HepG2 (cell line): ENCODE measurements around the gene BCO1. TPM values are rescaled to one million over a fixed set of nuclear protein-coding genes. Genes with fewer than 3 reads are reported as not detected.

Source experiments
- BHLHE40 ChIP-seq: IDR thresholded peaks from 2 replicates; pipeline ENCODE4 v1.6.1; 2011; ENCODE audit warnings: low read length, improper control_type of control experiment
- FOXA3 ChIP-seq: IDR thresholded peaks from 2 replicates; pipeline ENCODE4 v1.6.1; 2016; ENCODE audit warnings: missing genetic modification reagents, missing compliant biosample characterization
- HOMEZ ChIP-seq: IDR thresholded peaks from 2 replicates; pipeline ENCODE4 v1.6.1; 2016; ENCODE audit warnings: low read depth
- KAT8 ChIP-seq: IDR thresholded peaks from 2 replicates; pipeline ENCODE4 v1.6.1; 2016; ENCODE audit warnings: missing genetic modification reagents, missing compliant biosample characterization
- MXD4 ChIP-seq: IDR thresholded peaks from 2 replicates; pipeline ENCODE4 v1.6.1; 2016; ENCODE audit warnings: mild to moderate bottlenecking, missing biosample characterization, missing genetic modification reagents
- NR2F6 ChIP-seq, 2 experiments: IDR thresholded peaks; 2 replicates each; pipeline ENCODE4 v1.6.1; 2016; ENCODE audit warnings: antibody characterized with exemption in 1 of 2, mild to moderate bottlenecking in 1 of 2
- PAWR ChIP-seq: sonication (generic); formaldehyde crosslinking; IDR thresholded peaks from 2 replicates; pipeline ENCODE4 v1.4.0; 2020; ENCODE audit warnings: missing genetic modification reagents, mild to moderate bottlenecking, borderline replicate concordance
- PPARG ChIP-seq: conservative IDR thresholded peaks from 2 replicates; pipeline ENCODE4 v1.6.1; 2016; ENCODE audit warnings: missing biosample characterization, missing genetic modification reagents
- RBM22 ChIP-seq: fragments of 200-400 bp; formaldehyde crosslinking; optimal IDR thresholded peaks from 2 replicates; pipeline ENCODE3; 2017; ENCODE audit warnings: mild to moderate bottlenecking, low read length, moderate library complexity
- SAP130 ChIP-seq: IDR thresholded peaks from 2 replicates; pipeline ENCODE4 v1.6.1; 2016; ENCODE audit warnings: low read depth
- SMC3 ChIP-seq: IDR thresholded peaks from 2 replicates; pipeline ENCODE4 v1.6.1; 2011; ENCODE audit warnings: low read length, improper control_type of control experiment
- YEATS2 ChIP-seq: sonication (generic); formaldehyde crosslinking; IDR thresholded peaks from 2 replicates; pipeline ENCODE4 v1.4.0; 2020; ENCODE audit warnings: missing genetic modification reagents, borderline replicate concordance
- ZBTB37 ChIP-seq: sonication (generic); formaldehyde crosslinking; IDR thresholded peaks from 2 replicates; pipeline ENCODE4 v1.4.0; 2020; ENCODE audit warnings: mild to moderate bottlenecking, missing genetic modification reagents
- ZNF225 ChIP-seq: sonication (generic); formaldehyde crosslinking; IDR thresholded peaks from 2 replicates; pipeline ENCODE4 v1.4.0; 2020; ENCODE audit warnings: mild to moderate bottlenecking, missing genetic modification reagents
- polyA plus RNA-seq, 8 experiments: library from polyadenylated mRNA; depleted of rRNA in 3 of 8; stranded (reverse) in 7 of 8; unstranded in 1 of 8; fragments of >200 nt; fragmentation: Illumina TruSeq in 4 of 8; extraction: Trizol in 4 of 8; gene quantifications; 2 replicates each; pipeline versions ENCODE4 v1.2.1 to v1.2.3, GENCODE V29; 2011 to 2016; ENCODE audit warnings: low read depth in 4 of 8, missing spikeins in 1 of 8, mixed read lengths in 1 of 8; ENCODE audit not compliant: insufficient read depth in 1 of 8
- total RNA-seq, 5 experiments: library from RNA; depleted of rRNA; stranded (reverse); fragments of >200 nt; fragmentation: Illumina TruSeq; extraction: Trizol; gene quantifications; 2 replicates each; pipeline ENCODE4 v1.2.3, GENCODE V29; 2016; ENCODE audit warnings: low read depth in 1 of 5
- TF ChIP-seq, protein P1 (sequence below), 2 experiments: IDR thresholded peaks; 2 replicates each; pipeline ENCODE4 v1.6.1; 2011 to 2012; ENCODE audit warnings: low read length in 2 of 2, borderline replicate concordance in 1 of 2, low read depth in 1 of 2, mild to moderate bottlenecking in 1 of 2, moderate library complexity in 1 of 2
- TF ChIP-seq, protein P2 (sequence below): sonication (generic); formaldehyde crosslinking; IDR thresholded peaks from 2 replicates; pipeline ENCODE4 v1.5.1; 2020; ENCODE audit warnings: mild to moderate bottlenecking, missing genetic modification reagents, moderate library complexity
- TF ChIP-seq, protein P3 (sequence below): IDR thresholded peaks from 2 replicates; pipeline ENCODE4 v1.6.1; 2016; ENCODE audit warnings: missing compliant biosample characterization, missing genetic modification reagents, borderline replicate concordance

Gene BCO1
- total and polyA plus RNA-seq, 2 of the 13 experiments (the other 11 are each of a cell fraction or from before 2014, with no cell fraction given), result 0.11 TPM; not detected in 1

DNA sequence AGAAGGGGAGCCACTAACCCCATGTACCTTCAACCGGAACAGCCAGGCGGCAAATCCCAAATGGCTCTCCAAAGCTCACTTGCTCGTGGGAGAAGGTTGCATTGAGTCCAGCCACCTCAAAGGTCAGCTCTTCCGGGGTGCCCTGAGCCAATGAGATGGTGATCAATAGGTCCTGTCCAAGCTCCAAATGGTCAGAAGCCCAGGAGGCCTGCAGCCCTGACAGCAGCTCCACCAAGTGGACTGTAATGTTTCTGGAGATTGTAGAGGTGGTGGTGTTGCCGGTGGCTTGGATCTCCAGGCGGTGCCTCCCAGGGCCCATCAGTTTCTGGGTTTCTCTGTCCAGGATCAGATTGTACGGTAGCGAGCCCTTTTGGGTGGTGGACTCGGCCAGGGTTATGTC is 39.9 kb upstream of the BCO1 start (continued):
- TF ChIP-seq SMC3 (peak; percentile 83), ZBTB37 (no peak), YEATS2 (CRISPR knock-in tag) (0 out of 2 replicates have a peak, but pooled peaks have one; percentile 25), RBM22 (no peak), BHLHE40 (no peak), ZNF225 (no peak), PAWR (CRISPR knock-in tag) (no peak), MXD4 (CRISPR knock-in tag) (no peak), PPARG (CRISPR knock-in tag) (no peak), HOMEZ (CRISPR knock-in tag) (0 out of 2 replicates have a peak, but pooled peaks have one; percentile 33), SAP130 (CRISPR knock-in tag) (peak; percentile 51; the same call in 1 of the 2 replicates), KAT8 (CRISPR knock-in tag) (peak; percentile 51; the same call in 1 of the 2 replicates), FOXA3 (CRISPR knock-in tag) (peak; percentile 30; the same call in 1 of the 2 replicates), NR2F6 (IDR thresholded peaks at IDR 0.05) (no peak), NR2F6 (CRISPR knock-in tag; IDR thresholded peaks at IDR 0.05) (peak; percentile 43)
- TF ChIP-seq, protein P1, sequence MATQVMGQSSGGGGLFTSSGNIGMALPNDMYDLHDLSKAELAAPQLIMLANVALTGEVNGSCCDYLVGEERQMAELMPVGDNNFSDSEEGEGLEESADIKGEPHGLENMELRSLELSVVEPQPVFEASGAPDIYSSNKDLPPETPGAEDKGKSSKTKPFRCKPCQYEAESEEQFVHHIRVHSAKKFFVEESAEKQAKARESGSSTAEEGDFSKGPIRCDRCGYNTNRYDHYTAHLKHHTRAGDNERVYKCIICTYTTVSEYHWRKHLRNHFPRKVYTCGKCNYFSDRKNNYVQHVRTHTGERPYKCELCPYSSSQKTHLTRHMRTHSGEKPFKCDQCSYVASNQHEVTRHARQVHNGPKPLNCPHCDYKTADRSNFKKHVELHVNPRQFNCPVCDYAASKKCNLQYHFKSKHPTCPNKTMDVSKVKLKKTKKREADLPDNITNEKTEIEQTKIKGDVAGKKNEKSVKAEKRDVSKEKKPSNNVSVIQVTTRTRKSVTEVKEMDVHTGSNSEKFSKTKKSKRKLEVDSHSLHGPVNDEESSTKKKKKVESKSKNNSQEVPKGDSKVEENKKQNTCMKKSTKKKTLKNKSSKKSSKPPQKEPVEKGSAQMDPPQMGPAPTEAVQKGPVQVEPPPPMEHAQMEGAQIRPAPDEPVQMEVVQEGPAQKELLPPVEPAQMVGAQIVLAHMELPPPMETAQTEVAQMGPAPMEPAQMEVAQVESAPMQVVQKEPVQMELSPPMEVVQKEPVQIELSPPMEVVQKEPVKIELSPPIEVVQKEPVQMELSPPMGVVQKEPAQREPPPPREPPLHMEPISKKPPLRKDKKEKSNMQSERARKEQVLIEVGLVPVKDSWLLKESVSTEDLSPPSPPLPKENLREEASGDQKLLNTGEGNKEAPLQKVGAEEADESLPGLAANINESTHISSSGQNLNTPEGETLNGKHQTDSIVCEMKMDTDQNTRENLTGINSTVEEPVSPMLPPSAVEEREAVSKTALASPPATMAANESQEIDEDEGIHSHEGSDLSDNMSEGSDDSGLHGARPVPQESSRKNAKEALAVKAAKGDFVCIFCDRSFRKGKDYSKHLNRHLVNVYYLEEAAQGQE (IDR thresholded peaks at IDR 0.05; ENCODE audit: borderline replicate concordance in 1 of 2, low read depth in 1 of 2, low read length in 2 of 2), result no peak
- TF ChIP-seq, protein P2, sequence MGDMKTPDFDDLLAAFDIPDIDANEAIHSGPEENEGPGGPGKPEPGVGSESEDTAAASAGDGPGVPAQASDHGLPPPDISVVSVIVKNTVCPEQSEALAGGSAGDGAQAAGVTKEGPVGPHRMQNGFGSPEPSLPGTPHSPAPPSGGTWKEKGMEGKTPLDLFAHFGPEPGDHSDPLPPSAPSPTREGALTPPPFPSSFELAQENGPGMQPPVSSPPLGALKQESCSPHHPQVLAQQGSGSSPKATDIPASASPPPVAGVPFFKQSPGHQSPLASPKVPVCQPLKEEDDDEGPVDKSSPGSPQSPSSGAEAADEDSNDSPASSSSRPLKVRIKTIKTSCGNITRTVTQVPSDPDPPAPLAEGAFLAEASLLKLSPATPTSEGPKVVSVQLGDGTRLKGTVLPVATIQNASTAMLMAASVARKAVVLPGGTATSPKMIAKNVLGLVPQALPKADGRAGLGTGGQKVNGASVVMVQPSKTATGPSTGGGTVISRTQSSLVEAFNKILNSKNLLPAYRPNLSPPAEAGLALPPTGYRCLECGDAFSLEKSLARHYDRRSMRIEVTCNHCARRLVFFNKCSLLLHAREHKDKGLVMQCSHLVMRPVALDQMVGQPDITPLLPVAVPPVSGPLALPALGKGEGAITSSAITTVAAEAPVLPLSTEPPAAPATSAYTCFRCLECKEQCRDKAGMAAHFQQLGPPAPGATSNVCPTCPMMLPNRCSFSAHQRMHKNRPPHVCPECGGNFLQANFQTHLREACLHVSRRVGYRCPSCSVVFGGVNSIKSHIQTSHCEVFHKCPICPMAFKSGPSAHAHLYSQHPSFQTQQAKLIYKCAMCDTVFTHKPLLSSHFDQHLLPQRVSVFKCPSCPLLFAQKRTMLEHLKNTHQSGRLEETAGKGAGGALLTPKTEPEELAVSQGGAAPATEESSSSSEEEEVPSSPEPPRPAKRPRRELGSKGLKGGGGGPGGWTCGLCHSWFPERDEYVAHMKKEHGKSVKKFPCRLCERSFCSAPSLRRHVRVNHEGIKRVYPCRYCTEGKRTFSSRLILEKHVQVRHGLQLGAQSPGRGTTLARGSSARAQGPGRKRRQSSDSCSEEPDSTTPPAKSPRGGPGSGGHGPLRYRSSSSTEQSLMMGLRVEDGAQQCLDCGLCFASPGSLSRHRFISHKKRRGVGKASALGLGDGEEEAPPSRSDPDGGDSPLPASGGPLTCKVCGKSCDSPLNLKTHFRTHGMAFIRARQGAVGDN (CRISPR knock-in tag), result peak; percentile 54
- TF ChIP-seq, protein P3, sequence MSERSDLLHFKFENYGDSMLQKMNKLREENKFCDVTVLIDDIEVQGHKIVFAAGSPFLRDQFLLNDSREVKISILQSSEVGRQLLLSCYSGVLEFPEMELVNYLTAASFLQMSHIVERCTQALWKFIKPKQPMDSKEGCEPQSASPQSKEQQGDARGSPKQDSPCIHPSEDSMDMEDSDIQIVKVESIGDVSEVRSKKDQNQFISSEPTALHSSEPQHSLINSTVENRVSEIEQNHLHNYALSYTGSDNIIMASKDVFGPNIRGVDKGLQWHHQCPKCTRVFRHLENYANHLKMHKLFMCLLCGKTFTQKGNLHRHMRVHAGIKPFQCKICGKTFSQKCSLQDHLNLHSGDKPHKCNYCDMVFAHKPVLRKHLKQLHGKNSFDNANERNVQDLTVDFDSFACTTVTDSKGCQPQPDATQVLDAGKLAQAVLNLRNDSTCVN (CRISPR knock-in tag), result 0 out of 2 replicates have a peak, but pooled peaks have one; percentile 25
